H1 (cell line): ENCODE measurements around the gene MFAP3L. TPM values are rescaled to one million over a fixed set of nuclear protein-coding genes. Genes with fewer than 3 reads are reported as not detected.

Source experiments
- CTCF ChIA-PET: fragments of 300-600 bp; sonication (Branson Sonifier 250); formaldehyde crosslinking; loops from one replicate; lab custom pipeline; 2021; ENCODE audit not compliant: partially characterized antibody; lab: Charles Lee
- POLR2A ChIA-PET: fragments of 300-600 bp; sonication (Branson Sonifier 250); formaldehyde crosslinking; loops from one replicate; lab custom pipeline; 2021; ENCODE audit warnings: inconsistent platforms; ENCODE audit not compliant: partially characterized antibody; lab: Charles Lee
- DNase-seq, 2 experiments: peaks; one replicate each; pipeline versions ENCODE4 v3.0.0 to v3.0.0-alpha.2; 2010 to 2022; ENCODE audit warnings: low spot score in 2 of 2, low read depth in 1 of 2, mixed read lengths in 1 of 2
- FAIRE-seq: peaks from 2 replicates; lab custom pipeline; 2011; peaks lifted over from hg19 to GRCh38; lab: Jason Lieb, UNC
- H2AFZ ChIP-seq: 2 replicates; pipeline ENCODE4 v1.8.1; 2012; ENCODE audit warnings: low read length, inconsistent platforms
- H2AK5ac ChIP-seq: 2 replicates; pipeline ENCODE4 v1.6.1; 2013; ENCODE audit warnings: low read depth, low read length
- H2BK120ac ChIP-seq: replicated peaks from 2 replicates; pipeline ENCODE3; 2013; ENCODE audit warnings: low read depth, low read length, inconsistent platforms
- H2BK12ac ChIP-seq: 2 replicates; pipeline ENCODE4 v1.6.1; 2013; ENCODE audit warnings: low read depth, low read length
- H2BK15ac ChIP-seq: 2 replicates; pipeline ENCODE4 v1.6.1; 2013; ENCODE audit warnings: low read length
- H2BK20ac ChIP-seq: 2 replicates; pipeline ENCODE4 v1.6.1; 2013; ENCODE audit warnings: low read length
- H2BK5ac ChIP-seq: 2 replicates; pipeline ENCODE4 v1.6.1; 2013; ENCODE audit warnings: low read depth, low read length
- H3K14ac ChIP-seq: 2 replicates; pipeline ENCODE4 v1.6.1; 2013; ENCODE audit warnings: inconsistent platforms; ENCODE audit not compliant: insufficient read length
- H3K18ac ChIP-seq: 2 replicates; pipeline ENCODE4 v1.6.1; 2013; ENCODE audit warnings: low read length; ENCODE audit errors: extremely low read depth
- H3K23ac ChIP-seq: 2 replicates; pipeline ENCODE4 v1.6.1; 2013; ENCODE audit warnings: inconsistent platforms; ENCODE audit not compliant: insufficient read length
- H3K23me2 ChIP-seq: 2 replicates; pipeline ENCODE4 v1.6.1; 2013; ENCODE audit warnings: low read depth, low read length
- H3K27ac ChIP-seq: 2 replicates; pipeline ENCODE4 v1.6.1; 2011; ENCODE audit warnings: low read depth, low read length, inconsistent platforms
- H3K27me3 ChIP-seq, 4 experiments: replicated peaks in 1 of 4; 1 replicate in 1 of 4; 2 replicates in 3 of 4; pipeline versions ENCODE4 v1.6.1 to v1.8.1; 2011 to 2013; ENCODE audit warnings: low read length in 3 of 4, mild to moderate bottlenecking in 3 of 4, inconsistent platforms in 2 of 4, mixed read lengths in 2 of 4, moderate library complexity in 1 of 4; ENCODE audit not compliant: control insufficient read depth in 3 of 4, insufficient read depth in 3 of 4; ENCODE audit errors: extremely low read depth in 1 of 4
- H3K36me3 ChIP-seq, 4 experiments: 2 replicates each; pipeline versions ENCODE4 v1.6.1 to v1.8.1; 2011 to 2013; ENCODE audit warnings: mild to moderate bottlenecking in 4 of 4, low read length in 3 of 4, moderate library complexity in 2 of 4, control low read depth in 1 of 4, inconsistent platforms in 1 of 4; ENCODE audit not compliant: insufficient read depth in 4 of 4, control insufficient read depth in 2 of 4
- H3K4ac ChIP-seq: replicated peaks from 2 replicates; pipeline ENCODE3; 2013; ENCODE audit warnings: low read length, low read depth, mixed read lengths, inconsistent platforms; ENCODE audit not compliant: insufficient read length
- H3K4me1 ChIP-seq, 4 experiments: replicated peaks in 1 of 4; 1 replicate in 1 of 4; 2 replicates in 3 of 4; pipeline versions ENCODE4 v1.6.1 to v1.8.1; 2011 to 2013; ENCODE audit warnings: low read length in 3 of 4, inconsistent platforms in 2 of 4, mixed read lengths in 1 of 4; ENCODE audit not compliant: insufficient read depth in 4 of 4, control insufficient read depth in 3 of 4
- H3K4me2 ChIP-seq, 2 experiments: 2 replicates each; pipeline versions ENCODE4 v1.6.1 to v1.8.1; 2011 to 2013; ENCODE audit warnings: low read depth in 2 of 2, low read length in 2 of 2, control low read depth in 1 of 2, inconsistent platforms in 1 of 2, mild to moderate bottlenecking in 1 of 2; ENCODE audit not compliant: insufficient read depth in 1 of 2
- H3K4me3 ChIP-seq, 4 experiments: fragments of 200-600, 300-600 bp in 1 of 4; sonication (generic), shearing (Covaris generic), sonication (Bioruptor Twin) in 1 of 4; 2 replicates each; pipeline versions ENCODE4 v1.5.1 to v1.8.1; 2011 to 2016; ENCODE audit warnings: low read length in 4 of 4, low read depth in 3 of 4, control low read depth in 2 of 4, inconsistent platforms in 2 of 4, mild to moderate bottlenecking in 2 of 4, mixed read lengths in 1 of 4, moderate library complexity in 1 of 4; ENCODE audit not compliant: insufficient read depth in 2 of 4; ENCODE audit errors: extremely low read depth in 1 of 4
- H3K56ac ChIP-seq: replicated peaks from 2 replicates; pipeline ENCODE3; 2013; ENCODE audit warnings: low read depth, mild to moderate bottlenecking, mixed read lengths, low read length, inconsistent platforms; ENCODE audit not compliant: insufficient read length
- H3K79me1 ChIP-seq: 2 replicates; pipeline ENCODE4 v1.6.1; 2013; ENCODE audit warnings: low read depth, low read length, control low read depth
- H3K79me2 ChIP-seq, 2 experiments: 2 replicates each; pipeline versions ENCODE4 v1.6.1 to v1.8.1; 2012 to 2013; ENCODE audit warnings: low read length in 2 of 2, mild to moderate bottlenecking in 2 of 2, inconsistent platforms in 1 of 2; ENCODE audit not compliant: insufficient read depth in 2 of 2, control insufficient read depth in 1 of 2
- H3K9ac ChIP-seq, 4 experiments: replicated peaks in 1 of 4; 1 replicate in 1 of 4; 2 replicates in 3 of 4; pipeline versions ENCODE4 v1.6.1 to v1.8.1; 2011 to 2013; ENCODE audit warnings: low read depth in 3 of 4, low read length in 3 of 4, control low read depth in 2 of 4, mild to moderate bottlenecking in 2 of 4, moderate library complexity in 2 of 4, inconsistent platforms in 1 of 4; ENCODE audit errors: extremely low read depth in 1 of 4
- H3K9me3 ChIP-seq, 2 experiments: 2 replicates each; pipeline versions ENCODE4 v1.6.1 to v1.8.1; 2012 to 2013; ENCODE audit warnings: mild to moderate bottlenecking in 2 of 2, moderate library complexity in 2 of 2, control low read depth in 1 of 2, inconsistent platforms in 1 of 2, low read depth in 1 of 2, low read length in 1 of 2, mixed read lengths in 1 of 2; ENCODE audit not compliant: insufficient read depth in 2 of 2
- H4K20me1 ChIP-seq, 2 experiments: replicated peaks in 1 of 2; 2 replicates each; pipeline versions ENCODE3 to v1.8.1; 2011 to 2013; ENCODE audit warnings: inconsistent platforms in 2 of 2, low read length in 2 of 2, mild to moderate bottlenecking in 1 of 2; ENCODE audit not compliant: insufficient read depth in 2 of 2, control insufficient read depth in 1 of 2
- H4K5ac ChIP-seq: 2 replicates; pipeline ENCODE4 v1.6.1; 2013; ENCODE audit warnings: low read length, low read depth, mixed read lengths, inconsistent platforms; ENCODE audit not compliant: insufficient read length
- H4K8ac ChIP-seq: 2 replicates; pipeline ENCODE4 v1.8.0; 2013; ENCODE audit warnings: mild to moderate bottlenecking, moderate library complexity, low read length, inconsistent platforms; ENCODE audit not compliant: insufficient read depth; ENCODE audit errors: extremely low read depth
- H4K91ac ChIP-seq: replicated peaks from 2 replicates; pipeline ENCODE3; 2013; ENCODE audit warnings: low read length, mixed read lengths, inconsistent platforms; ENCODE audit not compliant: insufficient read length
- CBX5 ChIP-seq: fragments of 300-800, 300-1000 bp; sonication (generic); IDR thresholded peaks from 2 replicates; pipeline ENCODE4 v1.7.1; 2016; ENCODE audit warnings: antibody characterized with exemption, low read length, low read depth
- CBX8 ChIP-seq: fragments of 300-800, 300-1000 bp; sonication (generic); IDR thresholded peaks from 2 replicates; pipeline ENCODE4 v1.7.1; 2016; ENCODE audit warnings: low read depth, low read length, borderline replicate concordance
- CEBPB ChIP-seq: IDR thresholded peaks from 2 replicates; pipeline ENCODE4 v1.6.1; 2012; ENCODE audit warnings: low read depth, low read length
- EGR1 ChIP-seq: IDR thresholded peaks from 2 replicates; pipeline ENCODE4 v1.6.1; 2011; ENCODE audit warnings: low read depth, low read length, borderline replicate concordance
- EP300 ChIP-seq, 2 experiments: IDR thresholded peaks; 1 replicate in 1 of 2; 2 replicates in 1 of 2; pipeline ENCODE4 v1.6.1; 2011 to 2012; ENCODE audit warnings: low read depth in 2 of 2, low read length in 2 of 2, mild to moderate bottlenecking in 2 of 2, borderline replicate concordance in 1 of 2, inconsistent platforms in 1 of 2, moderate library complexity in 1 of 2
- GABPA ChIP-seq: IDR thresholded peaks from 2 replicates; pipeline ENCODE4 v1.6.1; 2011; ENCODE audit warnings: mild to moderate bottlenecking, low read length, moderate library complexity, borderline replicate concordance; ENCODE audit not compliant: insufficient read depth
- RNF2 ChIP-seq: fragments of 200-900, 300-1000 bp; sonication (generic); IDR thresholded peaks from 2 replicates; pipeline ENCODE4 v1.7.1; 2016; ENCODE audit warnings: borderline replicate concordance, low read depth, mild to moderate bottlenecking, antibody characterized with exemption, low read length; ENCODE audit not compliant: poor library complexity, severe bottlenecking; ENCODE audit errors: missing control alignments
- WGBS, 2 experiments: shearing (Covaris generic) in 1 of 2; methylation state at CpG; one replicate each; pipeline versions ENCODE4 v1.1.6 to v1.1.7; 2013 to 2015; ENCODE audit warnings: low lambda C conversion rate in 2 of 2, mixed read lengths in 2 of 2, inconsistent platforms in 1 of 2, low coverage in 1 of 2, missing lambda C conversion rate in 1 of 2; ENCODE audit not compliant: insufficient replicate concordance in 2 of 2, insufficient coverage in 1 of 2, insufficient read length in 1 of 2; ENCODE audit errors: extremely low coverage in 1 of 2, missing lambda C conversion rate in 1 of 2; 5-methylcytosine and 5-hydroxymethylcytosine counted together
- polyA plus RNA-seq, 7 experiments: library from polyadenylated mRNA; depleted of rRNA in 3 of 7; stranded (reverse) in 5 of 7; unstranded in 2 of 7; fragments of >200 nt in 5 of 7; fragments of 200-250 nt in 2 of 7; gene quantifications; 1 replicate in 5 of 7; 2 replicates in 1 of 7; 4 replicates in 1 of 7; pipeline versions ENCODE4 v1.2.1 to v1.2.3, GENCODE V29; 2011 to 2013; ENCODE audit warnings: missing spikeins in 2 of 7, mixed read lengths in 2 of 7
- total RNA-seq: library from RNA; stranded (reverse); fragmentation: NEBNext Ultra II Directional; extraction: Animal tissue kit (Norgen Biotek cat#: 25700); gene quantifications from 2 replicates; pipeline ENCODE4 v1.2.1, GENCODE V29; 2021

Gene MFAP3L
- total and polyA plus RNA-seq, 2 of the 8 experiments (the other 6 are each of a cell fraction or from before 2014, with no cell fraction given) = 7.0 to 9.8 TPM

- Histone ChIP-seq H3K14ac (no peak overlapping the region), H3K9me3 (peaks cover 0 to 2% of the 10 kb centered on the region in 2 experiments; a peak in 1 of 4 replicates), H4K5ac (no peak overlapping the region), H3K27me3 (no peaks in the 10 kb centered on the region), H2BK5ac (no peak overlapping the region), H4K8ac (no peak overlapping the region), H3K4ac (no peak overlapping the region), H3K4me1 (peaks cover 0 to 4% (median 0%) of the 10 kb centered on the region in 4 experiments; a peak in 1 of 7 replicates), H2BK15ac (no peak overlapping the region), H3K4me2 (no peak overlapping the region), H2BK120ac (no peak overlapping the region), H3K79me2 (no peaks in the 10 kb centered on the region), H2BK12ac (no peak overlapping the region), H3K4me3 (no peak overlapping the region), H4K20me1 (no peaks in the 10 kb centered on the region), H4K91ac (no peak overlapping the region), H3K36me3 (no peaks in the 10 kb centered on the region), H3K56ac (no peak overlapping the region), H3K23me2 (no peaks in the 10 kb centered on the region), H3K27ac (no peak overlapping the region), H2AFZ (no peak overlapping the region), H2AK5ac (no peak overlapping the region), H2BK20ac (no peak overlapping the region), H3K9ac (no peak overlapping the region), H3K23ac (no peak overlapping the region), H3K18ac (no peak overlapping the region), H3K79me1 (no peaks in the 10 kb centered on the region)
- ChIA-PET CTCF (interaction anchor here (0.6 to 0.8 kb wide), 2 partner anchors 9 to 213 kb away, joined by 3 read pairs; no protein-coding TSS in a partner anchor), POLR2A (no interaction called here)
- WGBS, 2 experiments = 85% methylated on average over 3 of the region's 3 CpGs; no CpG with 5 or more reads in 1 of the 2 experiments
- TF ChIP-seq EGR1 (no peak), CBX8 (no peak), CEBPB (no peak), EP300 (IDR thresholded peaks at IDR 0.05; ENCODE audit: borderline replicate concordance in 1 of 2, low read depth in 2 of 2, low read length in 2 of 2) (no peak), GABPA (no peak), RNF2 (no peak), CBX5 (no peak)
- FAIRE-seq = no peak
- no peak for DNase-seq
These were observed 9.7 kb upstream of the MFAP3L start for GRCh38 chr4:170035845-170036244.
